CD4-positive, alpha-beta T cell (primary cell): ENCODE measurements around the gene RD3L. TPM values are rescaled to one million over a fixed set of nuclear protein-coding genes. Genes with fewer than 3 reads are reported as not detected.

ENCODE experiments used
- ATAC-seq: fragments of 200-7000 bp; cut with Tn5 transposase; one replicate; pipeline ENCODE4 v1.10.0; 2022; ENCODE audit warnings: mild to moderate bottlenecking; ENCODE audit not compliant: poor library complexity
- CTCF ChIA-PET: fragments of 350-600 bp; sonication (Branson Sonifier 250); formaldehyde crosslinking; loops from one replicate; lab custom pipeline; 2021; ENCODE audit warnings: antibody characterized with exemption, inconsistent platforms; lab: Charles Lee
- POLR2A ChIA-PET: fragments of 350-600 bp; sonication (Branson Sonifier 250); formaldehyde crosslinking; loops from one replicate; lab custom pipeline; 2021; ENCODE audit warnings: antibody characterized with exemption, inconsistent platforms; lab: Charles Lee
- DNase-seq, 14 experiments: peaks; one replicate each; pipeline ENCODE4 v3.0.0-alpha.2; 2013 to 2020; ENCODE audit warnings: mixed read lengths in 2 of 14
- H3K27ac ChIP-seq, 2 donors: one replicate each; pipeline versions ENCODE4 v1.5.1 to v1.7.0; 2013; ENCODE audit warnings: low read length in 2 of 2, low read depth in 1 of 2, mild to moderate bottlenecking in 1 of 2
- H3K27me3 ChIP-seq, 2 experiments: 1 replicate in 1 of 2; 2 replicates in 1 of 2; pipeline versions ENCODE4 v1.6.1 to v1.7.0; 2013; ENCODE audit warnings: low read length in 2 of 2, control low read depth in 1 of 2, mild to moderate bottlenecking in 1 of 2, moderate library complexity in 1 of 2; ENCODE audit not compliant: insufficient read depth in 2 of 2, control insufficient read depth in 1 of 2
- H3K36me3 ChIP-seq: one replicate; pipeline ENCODE4 v1.6.1; 2013; ENCODE audit warnings: low read length, control low read depth; ENCODE audit not compliant: insufficient read depth
- H3K4me1 ChIP-seq: one replicate; pipeline ENCODE4 v1.6.1; 2013; ENCODE audit warnings: low read length, control low read depth; ENCODE audit not compliant: insufficient read depth
- H3K4me3 ChIP-seq: one replicate; pipeline ENCODE4 v1.5.1; 2013; ENCODE audit warnings: mild to moderate bottlenecking, low read length, moderate library complexity
- H3K9me3 ChIP-seq, 2 experiments: 1 replicate in 1 of 2; 2 replicates in 1 of 2; pipeline versions ENCODE4 v1.6.1 to v1.7.0; 2013; ENCODE audit warnings: low read length in 2 of 2, mild to moderate bottlenecking in 2 of 2, control low read depth in 1 of 2, moderate library complexity in 1 of 2; ENCODE audit not compliant: control insufficient read depth in 1 of 2, insufficient read depth in 1 of 2
- H3K27ac Mint-ChIP-seq: one replicate; pipeline ENCODE4 v1.8.0; 2020; ENCODE audit warnings: mixed read lengths
- H3K27me3 Mint-ChIP-seq: one replicate; pipeline ENCODE4 v1.8.0; 2021; ENCODE audit warnings: mixed read lengths
- H3K36me3 Mint-ChIP-seq: one replicate; pipeline ENCODE4 v1.8.0; 2021; ENCODE audit warnings: low read depth, mixed read lengths
- H3K4me1 Mint-ChIP-seq: one replicate; pipeline ENCODE4 v1.8.0; 2021; ENCODE audit warnings: low read depth, mixed read lengths
- H3K4me3 Mint-ChIP-seq: one replicate; pipeline ENCODE4 v1.8.0; 2020; ENCODE audit warnings: mild to moderate bottlenecking, mixed read lengths
- H3K9me3 Mint-ChIP-seq: one replicate; pipeline ENCODE4 v1.8.0; 2020; ENCODE audit warnings: mixed read lengths
- intact Hi-C, 2 experiments: fragments of 100-400 bp; cut with DNase I in 1 of 2; cut with micrococcal nuclease in 1 of 2; formaldehyde crosslinking; loops; one replicate each; pipeline versions ENCODE4 v1.15.1 to v1.9.0; 2023 to 2025; cut with DNase I, micrococcal nuclease
- total RNA-seq, 174 experiments: library from RNA in 2 of 174; stranded (reverse) in 2 of 174; gene quantifications; one replicate each; pipeline ENCODE4 v1.2.3 and lab custom pipeline; 2021 to 2026
- TF ChIP-seq, protein P1 (sequence below): fragments of 200-600 bp; IDR thresholded peaks from one replicate; pipeline ENCODE4 v1.8.0; 2022; ENCODE audit warnings: antibody characterized with exemption, mild to moderate bottlenecking

RD3L gene
- total RNA-seq, 2 experiments from 2014 or later: not detected

DNA sequence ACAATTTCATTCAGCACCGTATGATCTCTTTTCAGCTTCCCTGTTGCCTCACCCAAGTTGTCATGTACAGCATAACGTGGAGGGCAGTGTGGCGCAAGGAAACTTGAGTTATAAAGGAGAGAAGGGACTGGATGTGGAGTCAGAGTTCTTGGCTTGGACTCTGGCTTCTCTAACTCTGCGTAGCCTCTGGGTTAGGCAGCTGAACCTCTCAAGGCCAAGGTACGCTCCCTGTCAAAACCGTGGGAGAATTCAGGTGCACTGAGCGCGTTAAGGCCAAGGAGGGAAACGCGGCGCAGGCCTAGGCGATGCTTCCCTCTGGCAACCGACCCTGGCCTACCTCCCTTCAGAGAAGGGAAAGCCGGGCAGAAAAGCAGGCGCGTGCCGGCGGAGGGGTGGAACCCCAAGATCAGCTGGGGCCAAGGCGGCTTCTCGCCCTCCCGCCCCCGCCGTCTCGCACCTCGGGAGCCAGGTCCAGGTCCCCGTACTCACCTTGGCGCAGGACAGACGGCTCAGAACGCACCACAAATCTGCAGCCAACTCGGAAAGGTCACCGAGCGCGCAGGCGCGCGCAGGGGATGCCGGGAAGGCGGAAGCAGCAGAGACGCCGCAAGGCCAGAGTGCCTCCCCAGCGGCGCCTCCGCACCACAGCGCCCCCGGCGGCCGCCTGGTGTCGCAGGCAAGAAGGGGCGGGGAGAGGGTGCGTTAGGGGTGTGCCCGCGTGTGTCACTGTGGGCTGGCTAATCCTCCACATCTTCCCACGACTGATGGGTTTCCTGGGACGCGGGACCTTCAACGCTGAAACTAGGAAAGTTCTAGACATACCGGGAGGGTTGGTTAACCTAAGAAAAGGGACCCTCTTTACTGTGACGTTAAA lies 21.1 kb downstream of the RD3L start:
- POLR2A ChIA-PET: interaction anchor here (0.8 to 1.0 kb wide), 2 partner anchors 11 to 13 kb away, joined by 3 read pairs; no protein-coding TSS in a partner anchor
- Histone ChIP-seq H3K4me3 (peak overlapping the region; percentile 100), H3K27ac (peak overlapping the region; percentile 65 to 68), H3K36me3 (peaks cover 19% of the 10 kb centered on the region), H3K27me3 (peaks cover 0 to 2% of the 10 kb centered on the region in 2 experiments), H3K4me1 (peaks cover 39% of the 10 kb centered on the region), H3K9me3 (no peaks in the 10 kb centered on the region)
- Mint-ChIP-seq H3K4me3 (peak overlapping the region; percentile 86), H3K27ac (peak overlapping the region; percentile 51), H3K36me3 (peaks cover 13% of the 10 kb centered on the region), H3K4me1 (peaks cover 18% of the 10 kb centered on the region), H3K27me3 (peaks cover 5% of the 10 kb centered on the region), H3K9me3 (no peaks in the 10 kb centered on the region)
- DNase-seq: peak; percentile 88 to 97 (median 95)
- ATAC-seq: peak; percentile 98
- CTCF ChIA-PET: interaction anchor here (0.6 to 2.4 kb wide), 6 partner anchors 11 to 20 kb away, joined by 3 to 13 read pairs (median 4); no protein-coding TSS in a partner anchor
- intact Hi-C loops: loop anchor here (1.0 to 10.0 kb wide), 8 partner anchors 13 to 831 kb away; partner anchors contain the start of genes BAG5 (in 1 of the 2), COA8 (in 1 of the 2), EIF5 (in 1 of the 2) and PPP1R13B (in 1 of the 2)
- TF ChIP-seq, protein P1, sequence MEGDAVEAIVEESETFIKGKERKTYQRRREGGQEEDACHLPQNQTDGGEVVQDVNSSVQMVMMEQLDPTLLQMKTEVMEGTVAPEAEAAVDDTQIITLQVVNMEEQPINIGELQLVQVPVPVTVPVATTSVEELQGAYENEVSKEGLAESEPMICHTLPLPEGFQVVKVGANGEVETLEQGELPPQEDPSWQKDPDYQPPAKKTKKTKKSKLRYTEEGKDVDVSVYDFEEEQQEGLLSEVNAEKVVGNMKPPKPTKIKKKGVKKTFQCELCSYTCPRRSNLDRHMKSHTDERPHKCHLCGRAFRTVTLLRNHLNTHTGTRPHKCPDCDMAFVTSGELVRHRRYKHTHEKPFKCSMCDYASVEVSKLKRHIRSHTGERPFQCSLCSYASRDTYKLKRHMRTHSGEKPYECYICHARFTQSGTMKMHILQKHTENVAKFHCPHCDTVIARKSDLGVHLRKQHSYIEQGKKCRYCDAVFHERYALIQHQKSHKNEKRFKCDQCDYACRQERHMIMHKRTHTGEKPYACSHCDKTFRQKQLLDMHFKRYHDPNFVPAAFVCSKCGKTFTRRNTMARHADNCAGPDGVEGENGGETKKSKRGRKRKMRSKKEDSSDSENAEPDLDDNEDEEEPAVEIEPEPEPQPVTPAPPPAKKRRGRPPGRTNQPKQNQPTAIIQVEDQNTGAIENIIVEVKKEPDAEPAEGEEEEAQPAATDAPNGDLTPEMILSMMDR: peak; percentile 98

DNA sequence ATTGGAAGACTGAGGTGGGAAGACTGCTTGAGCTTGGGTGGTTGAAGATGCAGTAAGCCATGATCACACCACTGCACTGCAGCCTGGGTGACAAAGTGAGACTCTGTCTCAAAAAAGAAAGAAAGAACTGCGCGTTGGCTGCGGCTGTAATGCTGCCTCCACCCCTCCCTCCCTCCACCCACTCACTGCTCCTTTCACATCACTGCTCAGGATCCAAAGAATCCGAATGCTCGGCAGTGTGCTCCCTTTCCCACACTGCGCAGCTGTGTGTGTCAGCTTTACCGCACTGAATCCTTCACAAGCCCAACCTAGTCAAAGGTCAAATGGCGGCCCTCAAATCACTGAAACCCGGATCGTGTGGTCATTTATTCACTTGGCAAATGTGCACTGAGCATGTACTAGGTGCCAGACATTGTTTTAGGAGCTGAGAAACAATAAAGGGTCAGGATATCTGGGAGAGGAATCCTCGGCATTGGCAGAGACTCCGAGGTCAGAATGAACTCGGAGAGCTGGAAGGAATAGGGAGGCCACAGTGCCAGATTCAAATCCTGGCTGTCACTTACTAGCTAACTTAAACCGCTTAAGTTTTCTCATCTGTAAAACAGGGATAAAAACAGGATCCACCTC lies 25.6 kb downstream of the RD3L start:
- ChIA-PET CTCF (interaction anchor here (3.1 kb wide), 1 partner anchor 16 kb away, joined by 15 read pairs; no protein-coding TSS in a partner anchor), POLR2A (no interaction called here)
- Mint-ChIP-seq H3K9me3 (no peaks in the 10 kb centered on the region), H3K27ac (no peak overlapping the region), H3K4me1 (peaks cover 25% of the 10 kb centered on the region), H3K4me3 (no peak overlapping the region), H3K36me3 (peaks cover 53% of the 10 kb centered on the region), H3K27me3 (no peaks in the 10 kb centered on the region)
- TF ChIP-seq, protein P1: no peak
- no peak overlapping the region for H3K27ac ChIP-seq
- no peaks in the 10 kb centered on the region for H3K9me3 ChIP-seq
- intact Hi-C loops: no loop called here
- no peak overlapping the region for H3K4me3 ChIP-seq
- peaks cover 35% of the 10 kb centered on the region for H3K4me1 ChIP-seq
- DNase-seq: peak in 1 of 14 experiments; percentile 21
- H3K27me3 ChIP-seq: no peaks in the 10 kb centered on the region
- no peak for ATAC-seq
- peaks cover 52% of the 10 kb centered on the region for H3K36me3 ChIP-seq

DNA sequence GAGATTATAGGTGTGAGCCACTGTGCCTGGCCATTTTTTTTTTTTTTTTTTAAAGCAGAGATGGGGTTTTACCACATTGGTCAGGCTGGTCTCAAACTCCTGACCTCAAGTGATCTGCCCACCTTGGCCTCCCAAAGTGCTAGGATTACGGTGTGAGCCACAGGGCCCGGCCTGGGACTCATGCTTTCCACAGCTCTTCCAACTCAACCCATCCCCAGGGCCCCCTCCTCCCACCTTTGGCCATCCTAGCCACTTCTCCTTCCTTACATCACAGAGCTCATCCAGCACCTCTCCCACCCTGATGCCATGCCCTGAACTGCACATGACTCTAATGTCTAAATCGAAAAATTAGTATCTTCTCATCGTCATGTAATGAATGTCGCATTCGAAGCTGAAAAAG lies 26.7 kb downstream of the RD3L start:
- Mint-ChIP-seq H3K27me3 (no peaks in the 10 kb centered on the region), H3K9me3 (no peaks in the 10 kb centered on the region), H3K4me3 (no peak overlapping the region), H3K36me3 (peaks cover 55% of the 10 kb centered on the region), H3K27ac (peak overlapping the region; percentile 35), H3K4me1 (peaks cover 20% of the 10 kb centered on the region)
- Histone ChIP-seq H3K27ac (no peak overlapping the region), H3K27me3 (no peaks in the 10 kb centered on the region), H3K36me3 (peaks cover 56% of the 10 kb centered on the region), H3K4me3 (no peak overlapping the region), H3K4me1 (peaks cover 26% of the 10 kb centered on the region), H3K9me3 (no peaks in the 10 kb centered on the region)
- TF ChIP-seq, protein P1: no peak
- ChIA-PET POLR2A (interaction anchor here (0.6 kb wide), 1 partner anchor 23 kb away, joined by 3 read pairs; no protein-coding TSS in a partner anchor), CTCF (interaction anchor here (3.1 kb wide), 1 partner anchor 15 kb away, joined by 15 read pairs; no protein-coding TSS in a partner anchor)
- DNase-seq: no peak
- ATAC-seq: no peak
- intact Hi-C loops: no loop called here
